ENCODE results near the gene UGT1A4. TPM values are rescaled to one million over a fixed set of nuclear protein-coding genes. Genes with fewer than 3 reads are reported as not detected.

Gene UGT1A4
- total RNA-seq, 1 donor from 2014 or later = not detected

DNA sequence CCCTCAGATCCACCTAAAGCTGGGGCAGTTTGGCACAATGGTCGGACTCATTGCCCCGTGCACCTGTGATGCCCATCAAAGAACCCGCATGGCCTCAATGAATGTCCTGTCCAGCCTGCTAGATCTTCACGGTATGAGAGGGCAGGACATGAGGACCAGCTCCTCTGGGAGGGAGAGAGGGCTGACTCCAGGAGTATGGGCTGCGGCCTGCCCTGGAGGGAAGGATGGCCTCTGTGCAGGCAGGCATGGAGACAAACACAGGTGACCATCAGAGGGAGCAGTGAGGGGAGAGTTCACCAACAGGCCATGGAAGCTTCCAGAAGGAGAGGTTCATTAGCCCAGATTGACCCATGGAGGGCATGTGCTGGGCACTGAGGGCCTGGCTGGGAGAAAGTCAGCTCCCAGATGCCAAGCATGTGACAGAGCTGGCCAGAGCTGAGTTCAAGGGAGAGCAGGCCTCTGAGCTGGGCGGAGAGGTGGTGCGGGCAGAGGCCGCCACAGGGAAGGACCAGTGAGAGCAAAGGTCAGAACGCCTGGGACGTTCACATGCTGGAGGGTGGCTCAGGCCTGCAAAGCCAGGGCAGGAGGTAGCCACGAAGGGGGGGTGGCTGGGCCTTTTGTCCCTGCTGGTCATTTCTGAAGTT, 99.6 kb downstream of the UGT1A4 start:
- H3K4me3 Mint-ChIP-seq (ENCODE audit: unreplicated experiment) = no peak overlapping the region
- H3K4me1 Mint-ChIP-seq (ENCODE audit: low read depth) = peaks cover 24% of the 10 kb centered on the region
- H3K27me3 Mint-ChIP-seq (ENCODE audit: low read depth) = peaks cover 6% of the 10 kb centered on the region
- no peak for DNase-seq (ENCODE audit: low spot score)
- TF ChIP-seq, protein P1, sequence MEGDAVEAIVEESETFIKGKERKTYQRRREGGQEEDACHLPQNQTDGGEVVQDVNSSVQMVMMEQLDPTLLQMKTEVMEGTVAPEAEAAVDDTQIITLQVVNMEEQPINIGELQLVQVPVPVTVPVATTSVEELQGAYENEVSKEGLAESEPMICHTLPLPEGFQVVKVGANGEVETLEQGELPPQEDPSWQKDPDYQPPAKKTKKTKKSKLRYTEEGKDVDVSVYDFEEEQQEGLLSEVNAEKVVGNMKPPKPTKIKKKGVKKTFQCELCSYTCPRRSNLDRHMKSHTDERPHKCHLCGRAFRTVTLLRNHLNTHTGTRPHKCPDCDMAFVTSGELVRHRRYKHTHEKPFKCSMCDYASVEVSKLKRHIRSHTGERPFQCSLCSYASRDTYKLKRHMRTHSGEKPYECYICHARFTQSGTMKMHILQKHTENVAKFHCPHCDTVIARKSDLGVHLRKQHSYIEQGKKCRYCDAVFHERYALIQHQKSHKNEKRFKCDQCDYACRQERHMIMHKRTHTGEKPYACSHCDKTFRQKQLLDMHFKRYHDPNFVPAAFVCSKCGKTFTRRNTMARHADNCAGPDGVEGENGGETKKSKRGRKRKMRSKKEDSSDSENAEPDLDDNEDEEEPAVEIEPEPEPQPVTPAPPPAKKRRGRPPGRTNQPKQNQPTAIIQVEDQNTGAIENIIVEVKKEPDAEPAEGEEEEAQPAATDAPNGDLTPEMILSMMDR (IDR thresholded peaks at IDR 0.05) = no peak
- H3K36me3 Mint-ChIP-seq (ENCODE audit: low read depth) = peaks cover 1% of the 10 kb centered on the region
- peak overlapping the region; percentile 49 for H3K27ac Mint-ChIP-seq (ENCODE audit: unreplicated experiment)
- H3K9me3 Mint-ChIP-seq (ENCODE audit: low read depth) = no peaks in the 10 kb centered on the region

DNA sequence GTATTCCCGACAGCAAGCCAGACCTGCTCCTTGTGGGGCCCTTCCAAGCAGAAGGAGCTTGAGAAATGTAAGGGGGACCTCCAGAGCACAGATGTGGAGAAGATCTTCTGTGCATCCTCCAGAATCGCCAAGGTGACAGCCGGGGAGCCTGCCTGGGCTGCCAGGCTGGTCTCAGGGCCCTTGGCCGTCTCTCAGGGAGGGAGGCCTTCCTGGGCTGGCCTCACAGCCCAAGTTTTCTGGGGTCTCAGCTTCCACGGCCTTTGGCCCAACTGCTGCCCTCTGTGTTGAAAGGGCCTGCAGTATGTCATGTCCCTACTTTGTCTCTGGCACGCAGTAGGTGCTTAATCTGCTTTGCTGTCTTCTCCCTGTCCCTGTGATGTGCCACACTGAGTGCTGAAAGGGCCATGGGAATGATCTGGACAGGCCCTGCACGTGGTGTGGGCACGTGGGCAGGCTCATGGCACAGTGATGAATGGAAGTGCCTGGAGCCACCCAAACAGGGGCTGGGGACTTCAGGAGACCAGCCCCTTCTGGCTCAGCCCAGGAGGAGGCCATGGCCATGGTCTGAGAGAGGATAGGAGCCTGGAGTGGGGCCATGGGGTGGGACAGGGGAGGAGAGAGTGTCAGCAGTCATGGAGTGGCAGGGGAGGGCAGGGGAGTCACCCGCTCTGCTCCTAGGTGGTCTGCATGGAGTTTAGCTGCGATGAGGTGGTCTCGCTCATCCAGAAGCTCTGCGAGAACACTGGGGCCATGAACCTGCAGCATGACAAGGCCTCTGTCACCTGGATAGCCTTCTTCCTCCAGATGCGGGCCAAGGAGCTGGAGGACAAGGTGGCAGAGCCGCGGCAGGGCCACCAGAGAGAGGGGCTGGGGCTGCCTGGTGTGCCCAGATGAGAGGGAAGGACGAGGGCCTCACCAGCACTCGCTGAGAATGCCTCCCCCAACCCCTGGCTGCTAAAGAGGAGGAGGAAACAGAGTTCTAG, 100.4 kb downstream of the UGT1A4 start:
- DNase-seq (ENCODE audit: low spot score) = no peak
- TF ChIP-seq, protein P1 (IDR thresholded peaks at IDR 0.05) = no peak

DNA sequence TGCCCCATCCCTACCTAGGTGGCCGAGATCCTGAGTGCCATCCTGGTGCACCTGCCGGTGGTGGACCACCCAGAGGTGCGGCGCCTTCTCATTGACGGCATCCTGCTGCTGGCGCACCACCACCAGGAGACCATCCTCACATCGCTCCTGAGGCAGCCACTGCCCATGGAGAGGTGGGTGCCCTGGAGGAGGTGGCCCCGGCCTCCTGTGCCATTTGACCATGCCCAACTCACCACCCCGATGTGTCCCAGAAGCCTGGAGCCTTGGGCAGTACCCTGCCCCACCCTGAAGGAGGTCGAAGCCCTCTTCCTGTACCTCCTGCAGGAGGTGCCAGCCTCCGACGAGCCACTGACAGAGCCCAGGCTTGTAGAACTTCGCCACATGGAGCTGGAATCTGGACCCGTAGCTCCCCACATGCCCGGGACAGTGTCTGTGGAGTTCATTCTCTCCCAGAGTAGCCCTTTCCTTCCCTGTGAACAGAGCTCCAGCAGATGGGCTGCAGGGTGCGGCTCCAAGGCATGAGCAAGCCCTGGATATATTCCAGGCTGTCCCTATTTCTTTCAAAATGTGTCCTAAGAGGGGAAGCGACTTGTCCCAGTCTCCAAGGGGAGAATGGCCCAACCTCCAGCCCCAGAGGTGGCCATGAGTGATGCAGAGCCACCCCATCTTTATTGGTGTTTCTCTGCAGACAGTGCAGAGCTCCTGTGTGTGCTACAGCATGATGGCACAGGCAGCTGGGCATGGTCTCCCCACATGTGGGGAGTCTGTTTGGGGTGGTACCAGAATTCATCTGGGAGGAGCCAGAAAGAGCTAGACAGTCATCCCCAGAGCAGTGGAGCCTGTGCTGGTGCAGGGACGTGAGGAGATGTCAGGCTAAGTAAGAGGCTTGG, 101.6 kb downstream of the UGT1A4 start:
- peaks cover 24% of the 10 kb centered on the region for H3K4me1 Mint-ChIP-seq (ENCODE audit: low read depth)
- H3K27ac Mint-ChIP-seq (ENCODE audit: unreplicated experiment) = no peak overlapping the region
- peak; percentile 82 for DNase-seq (ENCODE audit: low spot score)
- H3K36me3 Mint-ChIP-seq (ENCODE audit: low read depth) = peaks cover 1% of the 10 kb centered on the region
- H3K4me3 Mint-ChIP-seq (ENCODE audit: unreplicated experiment) = no peak overlapping the region
- no peaks in the 10 kb centered on the region for H3K9me3 Mint-ChIP-seq (ENCODE audit: low read depth)
- TF ChIP-seq, protein P1 (IDR thresholded peaks at IDR 0.05) = no peak
- H3K27me3 Mint-ChIP-seq (ENCODE audit: low read depth) = peaks cover 6% of the 10 kb centered on the region

More for the DNA sequence above, 100.4 kb downstream of the UGT1A4 start:
- Mint-ChIP-seq H3K9me3 (ENCODE audit: low read depth) (no peaks in the 10 kb centered on the region), H3K27me3 (ENCODE audit: low read depth) (peaks cover 6% of the 10 kb centered on the region), H3K4me3 (ENCODE audit: unreplicated experiment) (no peak overlapping the region), H3K27ac (ENCODE audit: unreplicated experiment) (no peak overlapping the region), H3K4me1 (ENCODE audit: low read depth) (peaks cover 24% of the 10 kb centered on the region), H3K36me3 (ENCODE audit: low read depth) (peaks cover 1% of the 10 kb centered on the region)

DNA sequence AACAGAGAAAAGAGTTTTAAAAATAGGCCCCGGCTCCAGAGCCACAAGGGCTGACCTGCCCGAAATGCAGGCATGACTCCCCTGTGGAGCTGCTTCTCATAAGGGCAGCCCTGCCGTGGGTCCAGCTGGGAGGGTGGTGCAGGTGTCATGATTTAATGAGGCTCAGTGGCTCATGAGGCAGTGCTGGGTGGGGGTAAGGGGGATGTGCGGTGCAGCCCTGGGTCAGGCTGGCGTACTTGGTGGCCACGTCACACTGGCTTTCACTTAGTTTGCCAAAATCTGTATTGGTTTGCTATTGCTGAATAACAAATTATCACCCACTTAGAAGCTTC, 102.2 kb downstream of the UGT1A4 start:
- Mint-ChIP-seq H3K4me3 (ENCODE audit: unreplicated experiment) (no peak overlapping the region), H3K36me3 (ENCODE audit: low read depth) (peaks cover 1% of the 10 kb centered on the region), H3K9me3 (ENCODE audit: low read depth) (no peaks in the 10 kb centered on the region), H3K27ac (ENCODE audit: unreplicated experiment) (no peak overlapping the region), H3K4me1 (ENCODE audit: low read depth) (peaks cover 22% of the 10 kb centered on the region), H3K27me3 (ENCODE audit: low read depth) (peaks cover 6% of the 10 kb centered on the region)
- TF ChIP-seq, protein P1 (IDR thresholded peaks at IDR 0.05) = no peak
- peak; percentile 50 for DNase-seq (ENCODE audit: low spot score)
